HG02885 (cell line): ENCODE results near the gene NLK.
"Not testable (repeated sequence)": the region's sequence is repeated elsewhere in the genome, so short reads cannot be mapped to it uniquely, and the experiment has no call there.

ENCODE experiments used
- ATAC-seq: cut with Tn5 transposase; IDR thresholded peaks from one replicate; pipeline ENCODE4 v1.9.1; 2021; ENCODE audit warnings: mild to moderate bottlenecking; ENCODE audit not compliant: unreplicated experiment, poor library complexity

NLK gene

GRCh38 chr17:28071891-28072606 is 29.6 kb downstream of the NLK start:
- no peak for ATAC-seq

GRCh38 chr17:28072936-28073533 is 30.6 kb downstream of the NLK start:
- no peak for ATAC-seq

DNA sequence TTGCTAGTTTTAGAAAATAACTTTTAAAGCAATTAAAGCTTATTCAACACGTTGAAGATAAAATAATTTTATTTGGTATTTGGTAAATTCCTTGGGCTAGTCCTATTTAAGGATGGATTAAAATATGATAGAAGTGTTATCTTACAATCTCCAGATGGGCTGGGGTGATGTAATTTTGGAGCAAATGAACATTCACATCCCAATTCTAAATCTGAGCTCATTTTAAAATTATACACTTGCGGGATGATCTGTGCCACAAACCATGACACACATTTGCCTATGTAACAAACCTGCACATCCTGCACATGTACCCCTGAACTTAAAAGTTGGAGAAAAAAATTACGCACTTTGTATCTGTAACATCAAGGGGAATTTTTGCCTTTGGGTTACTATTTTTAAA is 31.5 kb downstream of the NLK start:
- no peak for ATAC-seq

DNA sequence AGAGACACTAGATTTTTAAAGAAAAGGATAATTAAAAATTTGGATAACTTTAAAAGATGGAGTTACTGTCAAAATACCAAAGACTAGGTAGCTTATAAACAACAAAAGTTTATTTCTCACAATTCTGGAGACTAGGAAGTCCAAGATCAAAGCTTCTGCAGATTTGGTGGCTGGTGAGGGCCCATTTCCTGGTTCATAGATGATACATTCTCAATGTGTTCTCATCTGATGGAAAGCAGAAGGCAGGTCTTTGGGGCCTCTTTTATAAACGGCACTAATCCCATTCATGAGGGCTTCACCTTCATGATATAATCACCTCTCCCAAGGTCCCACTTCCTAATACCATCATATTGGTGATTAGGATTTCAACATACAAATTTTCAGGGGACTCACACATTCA is 33.7 kb downstream of the NLK start:
- no peak for ATAC-seq

GRCh38 chr17:28077140-28077539 is 34.7 kb downstream of the NLK start:
- ATAC-seq: not testable (repeated sequence)

- ATAC-seq: no peak
These were observed 36.1 kb downstream of the NLK start for GRCh38 chr17:28078341-28079229.

GRCh38 chr17:28081467-28081866 is 39.0 kb downstream of the NLK start:
- no peak for ATAC-seq

DNA sequence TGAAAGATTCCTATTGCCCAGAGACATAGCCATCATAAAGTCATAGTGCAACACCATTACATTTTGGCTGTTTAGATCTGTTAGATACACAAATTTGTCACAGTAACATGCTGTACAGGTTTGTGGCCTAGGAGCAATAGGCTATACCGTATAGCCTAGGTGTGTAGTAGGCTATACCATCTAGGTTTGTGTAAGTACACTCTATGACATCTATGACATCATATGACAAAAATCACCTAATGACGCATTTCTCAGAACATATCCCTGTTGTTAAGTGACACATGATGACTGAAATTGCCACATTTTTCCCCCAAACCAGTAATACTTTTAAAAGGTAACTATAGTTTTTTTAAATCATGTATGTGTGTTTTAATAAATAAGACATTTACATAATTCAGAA is 43.3 kb downstream of the NLK start:
- no peak for ATAC-seq

- ATAC-seq: no peak
These were observed 44.0 kb downstream of the NLK start for GRCh38 chr17:28086519-28086918.

DNA sequence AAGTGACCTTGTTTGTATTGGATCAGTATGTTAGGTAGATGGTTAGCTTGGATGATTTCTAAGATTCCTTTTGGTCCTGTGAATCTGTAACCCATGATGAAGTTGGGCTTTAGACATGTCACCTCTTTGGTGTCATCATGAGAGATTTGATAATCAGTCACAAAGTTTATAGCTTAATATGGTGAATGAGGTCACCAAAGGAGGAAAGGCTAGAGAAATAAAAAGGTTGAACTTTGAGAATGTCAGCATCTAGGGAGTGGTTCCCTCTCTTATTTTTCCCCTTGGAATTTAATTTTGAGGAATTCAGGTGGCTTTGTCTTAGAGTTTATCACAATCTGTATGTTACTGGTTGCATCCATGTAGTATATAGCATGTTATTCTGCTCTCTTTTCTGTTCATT is 45.3 kb downstream of the NLK start:
- no peak for ATAC-seq

DNA sequence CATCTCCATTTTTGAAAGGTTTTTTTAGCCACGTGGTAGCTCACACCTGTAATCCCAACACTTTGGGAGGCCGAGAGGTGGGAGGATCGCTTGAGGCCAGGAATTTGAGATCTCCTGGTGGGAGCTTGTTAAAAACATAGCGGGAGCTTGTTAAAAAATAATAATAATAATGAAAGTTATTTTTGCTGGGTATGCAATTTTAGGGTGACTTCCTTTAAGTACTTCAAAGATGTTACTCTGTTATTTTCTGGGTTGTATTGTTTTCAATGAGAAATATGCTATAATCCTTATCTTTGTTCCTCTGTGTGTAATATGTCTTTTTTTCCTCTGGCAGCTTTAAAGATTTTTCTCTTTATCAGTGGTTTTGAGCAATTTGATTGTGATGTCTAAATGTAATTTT is 48.1 kb downstream of the NLK start:
- no peak for ATAC-seq

GRCh38 chr17:28092088-28092487 is 49.6 kb downstream of the NLK start:
- ATAC-seq: no peak

DNA sequence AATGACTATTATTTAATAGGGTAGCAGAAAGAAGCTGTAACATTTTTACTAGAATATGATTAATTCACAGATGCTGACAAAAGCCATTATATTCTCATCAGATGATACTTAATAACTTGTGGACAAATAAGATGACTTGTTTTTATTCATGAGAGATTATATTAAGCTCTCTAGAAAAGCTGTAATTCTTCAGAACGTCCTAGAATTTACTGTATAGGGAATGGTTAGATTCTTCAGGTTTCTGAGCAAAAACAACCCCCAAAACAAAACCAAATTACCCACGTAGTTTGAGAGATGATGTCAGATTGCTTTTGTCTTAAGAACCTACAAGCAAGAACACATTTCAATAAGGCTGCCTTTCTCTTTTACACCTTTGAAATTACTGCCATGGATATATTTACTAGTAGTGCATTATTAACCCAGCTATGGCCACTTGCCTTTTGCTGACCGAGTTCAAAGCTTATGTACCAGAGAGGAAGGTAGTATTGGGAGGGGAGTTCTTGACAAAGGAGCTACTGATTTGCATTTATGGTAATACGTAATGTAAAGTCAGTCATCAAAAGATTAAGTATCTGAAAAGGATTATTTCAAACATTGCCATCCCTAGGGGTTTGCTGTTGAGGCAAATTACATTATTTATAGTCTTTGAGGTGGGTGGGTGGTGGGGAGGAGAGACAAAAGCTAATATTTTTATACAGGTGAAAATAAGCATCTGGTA is 51.7 kb downstream of the NLK start:
- no peak for ATAC-seq

GRCh38 chr17:28096756-28097155 is 54.3 kb downstream of the NLK start:
- ATAC-seq: no peak

DNA sequence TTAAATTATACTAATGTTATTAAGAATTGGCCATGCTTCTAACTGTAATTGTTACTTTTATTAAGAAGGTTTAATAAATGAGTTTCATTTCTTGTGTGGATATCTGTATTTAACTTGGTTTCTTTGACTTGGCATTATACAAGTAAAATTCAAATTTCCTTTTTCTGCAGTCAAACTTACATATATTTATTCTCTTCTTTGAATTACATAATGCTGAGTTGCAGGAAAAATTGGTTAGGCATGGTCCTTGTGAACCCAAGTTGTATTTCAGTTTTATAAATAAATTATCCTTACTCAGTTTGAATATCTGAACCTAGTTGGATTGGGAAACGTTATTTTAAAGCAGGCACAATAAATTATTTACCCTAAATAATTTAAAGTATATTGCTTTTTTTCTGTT is 54.8 kb downstream of the NLK start:
- ATAC-seq: no peak

DNA sequence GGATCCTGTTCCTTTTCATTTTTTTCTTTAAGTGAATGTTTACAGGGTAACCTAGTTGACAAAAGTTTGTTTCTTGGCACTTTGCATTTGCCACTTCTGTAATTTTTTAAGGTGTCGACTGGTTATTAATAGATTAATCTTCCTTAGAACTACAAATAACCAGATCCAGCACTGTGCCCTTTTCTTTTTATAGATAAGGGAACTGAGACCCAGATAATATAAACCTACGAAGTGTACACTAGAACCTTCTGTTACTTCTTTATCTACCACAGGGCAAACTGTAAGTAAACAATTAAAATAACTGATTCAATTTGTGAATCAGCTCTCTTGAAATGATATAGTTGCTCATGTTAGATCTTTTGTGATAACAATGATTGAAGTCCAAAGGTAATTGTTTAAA is 55.4 kb downstream of the NLK start:
- no peak for ATAC-seq

DNA sequence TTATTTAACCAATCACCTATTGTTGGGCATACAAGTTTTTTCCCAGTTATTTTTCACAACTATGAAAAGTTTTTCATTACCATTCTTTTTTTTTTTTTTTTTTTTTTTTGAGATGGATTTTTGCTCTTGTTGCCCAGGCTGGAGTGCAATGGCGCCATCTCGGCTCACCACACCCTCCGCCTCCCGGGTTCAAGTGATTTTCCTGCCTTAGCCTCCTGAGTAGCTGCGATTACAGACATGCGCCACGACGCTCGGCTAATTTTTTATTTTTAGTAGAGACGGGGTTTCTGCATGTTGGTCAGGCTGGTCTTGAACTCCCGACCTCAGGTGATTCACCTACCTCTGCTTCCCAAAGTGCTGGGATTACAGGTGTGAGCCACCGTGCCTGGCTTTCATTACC is 56.1 kb downstream of the NLK start:
- ATAC-seq: not testable (repeated sequence)

GRCh38 chr17:28100251-28100650 is 57.8 kb downstream of the NLK start:
- ATAC-seq: no peak

GRCh38 chr17:28100936-28101335 is 58.5 kb downstream of the NLK start:
- no peak for ATAC-seq

- no peak for ATAC-seq
These were observed 59.4 kb downstream of the NLK start for GRCh38 chr17:28101919-28102318.

GRCh38 chr17:28105501-28105900 is 63.0 kb downstream of the NLK start:
- no peak for ATAC-seq
